ENCODE measurements around the gene ZNF892. TPM values are rescaled to one million over a fixed set of nuclear protein-coding genes. Genes with fewer than 3 reads are reported as not detected.

The ZNF892 gene
- total and polyA plus RNA-seq, 2 of the 8 experiments (the other 6 are each of a cell fraction or from before 2014, with no cell fraction given), result 1.4 to 10.7 TPM

GRCh38 chr2:95174031-95174542 is 33.2 kb upstream of the ZNF892 start:
- H3K79me1 ChIP-seq (ENCODE audit: low read depth, low read length), result 0 out of 2 replicates have a peak, but pooled peaks cover 2% of the 10 kb centered on the region
- H3K27me3 ChIP-seq (replicated peaks in 1 of 4; ENCODE audit: control insufficient read depth in 3 of 4, extremely low read depth in 1 of 4, insufficient read depth in 3 of 4, low read length in 3 of 4), result no peaks in the 10 kb centered on the region
- H3K9me3 ChIP-seq (ENCODE audit: insufficient read depth in 2 of 2, low read depth in 1 of 2, low read length in 1 of 2), result peaks cover 22 to 51% of the 10 kb centered on the region in 2 experiments
- no peak overlapping the region for H3K4me2 ChIP-seq (ENCODE audit: insufficient read depth in 1 of 2, low read depth in 2 of 2, low read length in 2 of 2)
- no peak overlapping the region for H3K18ac ChIP-seq (ENCODE audit: extremely low read depth, low read length)
- H2AFZ ChIP-seq (ENCODE audit: low read length), result no peak overlapping the region
- H3K14ac ChIP-seq (ENCODE audit: insufficient read length), result no peak overlapping the region
- no peak overlapping the region for H2BK15ac ChIP-seq (ENCODE audit: low read length)
- no peak for DNase-seq (ENCODE audit: low read depth in 1 of 2, low spot score in 2 of 2)
- no peak overlapping the region for H3K9ac ChIP-seq (replicated peaks in 1 of 4; ENCODE audit: extremely low read depth in 1 of 4, low read depth in 3 of 4, low read length in 3 of 4)
- H3K79me2 ChIP-seq (ENCODE audit: control insufficient read depth in 1 of 2, insufficient read depth in 2 of 2, low read length in 2 of 2), result no peaks in the 10 kb centered on the region
- no peaks in the 10 kb centered on the region; a peak in 1 of 8 replicates for H3K36me3 ChIP-seq (ENCODE audit: control insufficient read depth in 2 of 4, insufficient read depth in 4 of 4, low read length in 3 of 4)
- ChIA-PET POLR2A (ENCODE audit: partially characterized antibody) (no interaction called here), CTCF (ENCODE audit: partially characterized antibody) (no interaction called here)
- H4K20me1 ChIP-seq (replicated peaks in 1 of 2; ENCODE audit: control insufficient read depth in 1 of 2, insufficient read depth in 2 of 2, low read length in 2 of 2), result peaks cover 0 to 1% of the 10 kb centered on the region in 2 experiments
- no peak overlapping the region for H3K23ac ChIP-seq (ENCODE audit: insufficient read length)
- H2BK120ac ChIP-seq (replicated peaks; ENCODE audit: low read depth, low read length), result no peak overlapping the region
- H3K4me1 ChIP-seq (replicated peaks in 1 of 4; ENCODE audit: control insufficient read depth in 3 of 4, insufficient read depth in 4 of 4, low read length in 3 of 4), result no peaks in the 10 kb centered on the region
- no peak overlapping the region for H4K8ac ChIP-seq (ENCODE audit: extremely low read depth, insufficient read depth, low read length)
- no peak overlapping the region for H4K91ac ChIP-seq (replicated peaks; ENCODE audit: insufficient read length, low read length)
- no peak overlapping the region for H3K56ac ChIP-seq (replicated peaks; ENCODE audit: insufficient read length, low read depth, low read length)
- no peak for FAIRE-seq
- no peak overlapping the region for H2BK5ac ChIP-seq (ENCODE audit: low read depth, low read length)
- H2BK12ac ChIP-seq (ENCODE audit: low read depth, low read length), result no peak overlapping the region
- no peak overlapping the region for H2AK5ac ChIP-seq (ENCODE audit: low read depth, low read length)
- no peak overlapping the region for H3K4ac ChIP-seq (replicated peaks; ENCODE audit: insufficient read length, low read depth, low read length)
- no peak overlapping the region for H2BK20ac ChIP-seq (ENCODE audit: low read length)
- no peak overlapping the region for H3K27ac ChIP-seq (ENCODE audit: low read depth, low read length)
- H3K23me2 ChIP-seq (ENCODE audit: low read depth, low read length), result no peaks in the 10 kb centered on the region
- WGBS, 2 experiments (ENCODE audit: extremely low coverage in 1 of 2, insufficient coverage in 1 of 2, insufficient read length in 1 of 2, insufficient replicate concordance in 2 of 2, low coverage in 1 of 2, low lambda C conversion rate in 2 of 2, missing lambda C conversion rate in 1 of 2), result 83% methylated on average over 2 of the region's 2 CpGs; no CpG with 5 or more reads in 1 of the 2 experiments
- no peak overlapping the region for H4K5ac ChIP-seq (ENCODE audit: insufficient read length, low read depth, low read length)
- H3K4me3 ChIP-seq (ENCODE audit: extremely low read depth in 1 of 4, insufficient read depth in 2 of 4, low read depth in 3 of 4, low read length in 4 of 4), result no peak overlapping the region
- TF ChIP-seq CTBP2 (IDR thresholded peaks at IDR 0.05; ENCODE audit: borderline replicate concordance, insufficient read depth, insufficient read length, low read length) (no peak), SP4 (IDR thresholded peaks at IDR 0.05; ENCODE audit: low read length) (no peak), GABPA (IDR thresholded peaks at IDR 0.05; ENCODE audit: borderline replicate concordance, insufficient read depth, low read length) (no peak), ASH2L (IDR thresholded peaks at IDR 0.05; ENCODE audit: low read length) (no peak), EGR1 (IDR thresholded peaks at IDR 0.05; ENCODE audit: borderline replicate concordance, low read depth, low read length) (no peak), POLR2AphosphoS5 (IDR thresholded peaks at IDR 0.05; ENCODE audit: low read depth, low read length) (no peak), SIN3A (conservative IDR thresholded peaks at IDR 0.05 in 1 of 2, IDR thresholded peaks at IDR 0.05 in 1 of 2; ENCODE audit: low read depth in 1 of 2, low read length in 2 of 2) (no peak), POU5F1 (IDR thresholded peaks at IDR 0.05; ENCODE audit: low read depth, low read length) (no peak), RBBP5 (IDR thresholded peaks at IDR 0.05; ENCODE audit: borderline replicate concordance, low read depth, low read length) (no peak), CBX5 (IDR thresholded peaks at IDR 0.05; ENCODE audit: low read depth, low read length) (no peak), SP2 (IDR thresholded peaks at IDR 0.05; ENCODE audit: low read length) (no peak), EZH2 (IDR thresholded peaks at IDR 0.05; ENCODE audit: low read depth, low read length, severe bottlenecking) (no peak), MAFK (IDR thresholded peaks at IDR 0.05; ENCODE audit: low read depth, low read length) (no peak), CHD1 (IDR thresholded peaks at IDR 0.05; ENCODE audit: low read depth, low read length) (no peak), FOSL1 (IDR thresholded peaks at IDR 0.05; ENCODE audit: insufficient read depth, low read depth, low read length) (no peak)
